ENCODE results near the gene ZNF318.
"Not testable (repeated sequence)": the region's sequence is repeated elsewhere in the genome, so short reads cannot be mapped to it uniquely, and the experiment has no call there.

ZNF318 gene

DNA sequence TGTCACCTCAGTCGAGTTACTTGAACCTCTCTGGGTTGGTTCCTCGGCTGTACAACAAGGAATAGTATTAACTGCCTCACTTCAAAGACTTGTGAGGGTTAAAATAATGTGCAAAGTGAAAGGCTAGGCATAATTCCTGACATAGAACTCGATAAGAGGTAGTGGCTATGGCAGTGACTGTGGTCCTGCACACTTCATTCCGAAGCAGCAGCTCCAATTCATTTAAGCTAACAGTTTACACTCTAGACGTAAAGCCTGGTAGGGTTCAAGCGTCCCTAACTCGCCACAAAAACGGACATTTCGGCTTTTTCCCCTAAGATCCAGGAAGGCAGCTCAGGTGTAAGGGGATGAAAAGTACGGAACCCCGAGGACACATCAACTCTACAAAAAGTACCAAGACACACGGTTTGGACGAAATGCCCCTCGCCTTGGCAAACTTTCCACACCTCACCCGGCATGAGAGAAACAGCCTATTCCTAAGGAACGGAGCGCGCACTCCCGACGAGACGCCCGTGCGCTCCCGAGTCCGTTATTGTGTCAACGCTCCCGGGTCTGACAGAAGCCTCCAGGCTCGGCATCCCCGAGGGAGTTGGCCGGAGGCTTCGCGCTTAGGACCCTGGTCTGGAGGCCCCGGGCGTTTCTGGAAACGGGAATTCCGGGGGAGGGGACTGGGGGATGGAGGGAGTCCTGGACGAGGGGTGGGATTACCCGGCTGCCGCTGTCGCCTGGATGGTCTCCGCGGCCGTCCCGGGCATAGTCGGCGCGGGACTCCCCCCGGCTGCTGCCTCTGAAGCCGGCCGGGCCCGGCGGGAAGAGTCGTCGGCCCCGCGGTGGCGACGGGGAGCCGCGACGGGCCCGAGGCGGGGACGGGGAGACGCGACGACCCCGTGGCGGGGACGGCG is 937 bp downstream of the ZNF318 start:
- H3K4me1 ChIP-seq (ENCODE audit: control insufficient read depth, insufficient read depth, low read length), result peaks cover 7% of the 10 kb centered on the region
- WGBS, 2 experiments, result 2 to 3% methylated on average over 71 of the region's 71 CpGs
- H3K36me3 ChIP-seq (ENCODE audit: control insufficient read depth, insufficient read depth, low read length), result peaks cover 12% of the 10 kb centered on the region
- H3K9me3 ChIP-seq (ENCODE audit: control insufficient read depth, low read length), result no peaks in the 10 kb centered on the region
- peak overlapping the region; percentile 77 for H3K27ac ChIP-seq (ENCODE audit: insufficient read depth, low read depth, low read length, poor library complexity, severe bottlenecking)
- H3K27me3 ChIP-seq (ENCODE audit: control insufficient read depth, insufficient read depth, low read length, poor library complexity, severe bottlenecking), result no peaks in the 10 kb centered on the region
- H3K4me3 ChIP-seq (ENCODE audit: insufficient read depth, low read depth, low read length), result peak overlapping the region; percentile 79

DNA sequence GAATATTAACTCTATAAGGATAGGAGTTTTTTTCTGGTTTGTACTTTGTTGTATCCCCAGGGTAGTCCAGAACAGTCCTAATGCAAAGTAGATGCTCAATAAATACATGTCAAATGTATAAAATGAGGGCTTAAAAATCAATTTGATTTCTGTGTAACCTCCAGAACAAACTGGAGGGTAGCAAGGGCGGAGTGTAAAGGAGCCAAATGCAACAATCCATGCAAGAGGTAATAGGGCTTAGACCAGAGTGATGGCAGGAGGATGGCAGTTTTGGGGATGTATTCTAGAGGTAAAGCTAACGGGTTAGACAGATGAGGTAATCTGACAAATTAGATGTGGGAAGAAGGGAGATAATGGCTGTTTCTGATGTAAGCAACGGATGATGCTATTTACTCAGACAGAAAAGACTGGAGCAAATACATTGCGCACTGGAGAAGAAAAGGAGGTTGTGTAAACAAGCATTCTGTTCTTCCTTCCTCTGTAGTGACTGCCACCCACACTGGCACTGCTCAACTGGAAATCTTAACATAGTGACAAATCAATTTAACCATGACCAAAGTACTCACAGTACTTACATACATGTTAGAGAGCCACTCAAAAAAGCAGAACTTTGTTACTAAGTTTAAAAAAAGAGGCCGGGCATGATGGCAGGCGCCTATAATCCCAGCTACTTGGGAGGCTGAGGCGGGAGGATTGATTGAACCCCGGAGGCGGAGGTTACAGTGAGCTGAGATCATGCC is 2.0 kb downstream of the ZNF318 start:
- H3K27ac ChIP-seq (ENCODE audit: insufficient read depth, low read depth, low read length, poor library complexity, severe bottlenecking), result no peak overlapping the region
- no peaks in the 10 kb centered on the region for H3K9me3 ChIP-seq (ENCODE audit: control insufficient read depth, low read length)
- H3K27me3 ChIP-seq (ENCODE audit: control insufficient read depth, insufficient read depth, low read length, poor library complexity, severe bottlenecking), result no peaks in the 10 kb centered on the region
- WGBS, 2 experiments, result 93 to 94% methylated on average over 9 of the region's 9 CpGs
- peaks cover 16% of the 10 kb centered on the region for H3K36me3 ChIP-seq (ENCODE audit: control insufficient read depth, insufficient read depth, low read length)
- H3K4me1 ChIP-seq (ENCODE audit: control insufficient read depth, insufficient read depth, low read length), result peaks cover 7% of the 10 kb centered on the region
- H3K4me3 ChIP-seq (ENCODE audit: insufficient read depth, low read depth, low read length), result no peak overlapping the region

DNA sequence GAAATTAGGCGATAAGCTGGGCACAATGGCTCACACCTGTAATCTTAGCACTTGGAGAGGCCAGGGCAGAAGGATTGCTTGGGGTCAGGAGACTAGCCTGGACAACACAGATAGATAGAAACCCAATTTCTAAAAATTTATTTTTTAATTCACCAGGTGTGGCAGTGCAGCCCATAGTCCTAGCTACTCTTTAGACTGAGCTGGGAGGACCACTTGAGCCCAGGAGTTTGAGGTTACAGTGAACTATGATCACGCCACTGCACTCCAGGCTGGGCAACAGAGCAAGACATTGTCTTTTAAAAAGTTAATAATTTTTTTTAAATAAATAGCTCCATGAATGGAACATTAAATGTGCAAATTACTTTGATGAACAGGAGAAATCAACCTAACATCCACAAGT is 8.2 kb downstream of the ZNF318 start:
- WGBS, 2 experiments, result 82 to 100% methylated on average over 2 of the region's 2 CpGs
- no peaks in the 10 kb centered on the region for H3K4me1 ChIP-seq (ENCODE audit: control insufficient read depth, insufficient read depth, low read length)
- peaks cover 34% of the 10 kb centered on the region for H3K36me3 ChIP-seq (ENCODE audit: control insufficient read depth, insufficient read depth, low read length)
- no peaks in the 10 kb centered on the region for H3K9me3 ChIP-seq (ENCODE audit: control insufficient read depth, low read length)
- H3K27me3 ChIP-seq (ENCODE audit: control insufficient read depth, insufficient read depth, low read length, poor library complexity, severe bottlenecking), result no peaks in the 10 kb centered on the region
- H3K4me3 ChIP-seq (ENCODE audit: insufficient read depth, low read depth, low read length), result no peak overlapping the region
- H3K27ac ChIP-seq (ENCODE audit: insufficient read depth, low read depth, low read length, poor library complexity, severe bottlenecking), result no peak overlapping the region

DNA sequence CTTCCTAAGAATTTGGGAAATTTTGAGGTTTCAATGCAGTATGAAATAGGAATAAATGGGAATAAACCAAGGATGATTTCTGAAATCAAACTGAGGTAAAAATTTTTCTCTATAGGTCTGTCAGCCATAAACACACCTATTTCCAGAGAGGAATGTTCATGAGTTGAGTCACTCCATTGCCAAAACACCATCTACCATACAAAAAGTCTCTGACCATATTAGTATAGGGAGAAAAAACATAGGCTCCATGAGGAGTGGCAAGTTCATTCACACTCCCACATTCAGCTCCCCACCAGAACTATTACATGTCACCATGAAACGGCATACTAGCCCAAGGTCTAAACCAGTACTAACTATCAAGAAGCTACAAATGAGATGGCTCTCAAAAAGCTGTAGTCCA is 9.6 kb downstream of the ZNF318 start:
- peaks cover 37% of the 10 kb centered on the region for H3K36me3 ChIP-seq (ENCODE audit: control insufficient read depth, insufficient read depth, low read length)
- no peak overlapping the region for H3K27ac ChIP-seq (ENCODE audit: insufficient read depth, low read depth, low read length, poor library complexity, severe bottlenecking)
- WGBS, 2 experiments, result 86 to 100% methylated on average over 1 of the region's 1 CpG
- H3K4me3 ChIP-seq (ENCODE audit: insufficient read depth, low read depth, low read length), result no peak overlapping the region
- no peaks in the 10 kb centered on the region for H3K27me3 ChIP-seq (ENCODE audit: control insufficient read depth, insufficient read depth, low read length, poor library complexity, severe bottlenecking)
- no peaks in the 10 kb centered on the region for H3K9me3 ChIP-seq (ENCODE audit: control insufficient read depth, low read length)
- H3K4me1 ChIP-seq (ENCODE audit: control insufficient read depth, insufficient read depth, low read length), result no peaks in the 10 kb centered on the region

DNA sequence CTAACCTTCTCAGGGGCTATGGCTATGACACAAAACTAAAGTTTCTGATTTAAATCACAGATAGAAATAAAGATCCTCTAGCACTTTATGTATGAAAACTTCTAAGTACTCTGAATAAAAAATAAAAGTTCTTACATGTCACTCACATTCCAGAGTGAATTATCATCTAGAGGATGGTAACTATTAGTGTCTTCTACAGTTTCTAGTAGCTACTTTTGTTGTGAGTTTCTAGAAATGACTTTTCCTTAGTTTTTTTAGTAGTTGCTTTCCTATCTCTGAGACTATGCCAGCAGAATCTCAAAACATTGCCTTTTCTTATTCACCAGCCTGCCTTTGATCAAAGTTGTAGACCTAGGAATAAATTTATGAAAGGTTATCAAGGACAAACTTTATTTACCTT is 10.1 kb downstream of the ZNF318 start:
- no peaks in the 10 kb centered on the region for H3K27me3 ChIP-seq (ENCODE audit: control insufficient read depth, insufficient read depth, low read length, poor library complexity, severe bottlenecking)
- no peak overlapping the region for H3K4me3 ChIP-seq (ENCODE audit: insufficient read depth, low read depth, low read length)
- H3K36me3 ChIP-seq (ENCODE audit: control insufficient read depth, insufficient read depth, low read length), result peaks cover 37% of the 10 kb centered on the region
- H3K4me1 ChIP-seq (ENCODE audit: control insufficient read depth, insufficient read depth, low read length), result no peaks in the 10 kb centered on the region
- no peak overlapping the region for H3K27ac ChIP-seq (ENCODE audit: insufficient read depth, low read depth, low read length, poor library complexity, severe bottlenecking)
- H3K9me3 ChIP-seq (ENCODE audit: control insufficient read depth, low read length), result no peaks in the 10 kb centered on the region

DNA sequence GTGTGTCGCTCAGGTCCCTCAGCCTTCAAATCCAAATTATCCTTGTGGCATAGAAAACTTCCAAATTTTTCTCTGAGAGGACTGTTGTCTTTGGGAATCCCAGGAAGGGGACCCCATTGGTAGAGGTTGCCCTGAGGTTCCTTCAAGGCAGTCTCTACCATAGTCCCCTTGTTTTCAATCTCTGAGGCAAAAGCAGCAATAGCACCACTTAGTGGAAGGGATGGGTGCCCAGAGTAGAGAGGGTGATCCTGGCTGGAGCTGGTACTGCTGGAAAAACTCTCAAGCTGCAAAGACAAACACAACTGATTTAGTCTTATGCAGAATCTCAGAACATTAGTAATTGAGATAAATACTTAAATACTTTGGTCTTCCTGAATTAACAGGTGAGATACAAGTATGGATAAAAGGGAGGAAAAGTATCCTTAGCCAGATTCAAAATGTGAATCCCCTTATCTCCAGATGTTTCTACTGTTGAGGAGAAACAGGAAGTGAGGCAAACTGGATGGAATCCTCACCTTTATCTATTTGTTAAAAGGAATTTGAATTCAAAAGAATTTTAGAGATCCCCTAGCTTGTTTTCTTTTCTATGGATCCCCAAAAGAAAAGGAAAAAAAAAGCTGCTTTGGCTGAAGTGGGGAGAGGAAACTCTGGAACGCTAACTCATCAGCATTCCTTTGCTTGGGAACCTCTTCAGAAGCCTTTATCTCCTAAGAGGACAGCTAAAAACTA is 13.4 kb downstream of the ZNF318 start:
- no peak overlapping the region for H3K27ac ChIP-seq (ENCODE audit: insufficient read depth, low read depth, low read length, poor library complexity, severe bottlenecking)
- 84 to 88% methylated on average over 2 of the region's 2 CpGs for WGBS, 2 experiments
- no peaks in the 10 kb centered on the region for H3K9me3 ChIP-seq (ENCODE audit: control insufficient read depth, low read length)
- no peak overlapping the region for H3K4me3 ChIP-seq (ENCODE audit: insufficient read depth, low read depth, low read length)
- no peaks in the 10 kb centered on the region for H3K27me3 ChIP-seq (ENCODE audit: control insufficient read depth, insufficient read depth, low read length, poor library complexity, severe bottlenecking)
- H3K4me1 ChIP-seq (ENCODE audit: control insufficient read depth, insufficient read depth, low read length), result no peaks in the 10 kb centered on the region
- peaks cover 30% of the 10 kb centered on the region for H3K36me3 ChIP-seq (ENCODE audit: control insufficient read depth, insufficient read depth, low read length)

DNA sequence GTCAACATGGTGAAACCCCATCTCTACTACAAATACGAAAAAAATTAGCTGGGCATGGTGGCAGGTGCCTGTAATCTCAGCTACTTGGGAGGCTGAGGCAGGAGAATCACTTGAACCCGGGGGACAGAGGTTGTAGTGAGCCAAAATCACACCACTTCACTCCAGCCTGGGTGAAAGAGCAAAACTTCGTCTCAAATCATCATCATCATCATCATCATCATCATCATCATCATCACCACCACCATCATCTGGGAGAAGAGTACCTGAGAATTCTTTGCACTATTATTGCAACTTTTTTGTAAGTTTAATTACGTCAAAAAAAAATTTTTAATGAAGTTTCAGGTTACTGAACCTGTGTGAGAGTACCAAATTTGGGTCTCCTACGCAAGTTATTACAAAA is 17.5 kb downstream of the ZNF318 start:
- H3K27me3 ChIP-seq (ENCODE audit: control insufficient read depth, insufficient read depth, low read length, poor library complexity, severe bottlenecking); H3K4me1 ChIP-seq (ENCODE audit: control insufficient read depth, insufficient read depth, low read length); H3K9me3 ChIP-seq (ENCODE audit: control insufficient read depth, low read length); H3K27ac ChIP-seq (ENCODE audit: insufficient read depth, low read depth, low read length, poor library complexity, severe bottlenecking); H3K4me3 ChIP-seq (ENCODE audit: insufficient read depth, low read depth, low read length): not testable (repeated sequence)
- 91 to 95% methylated on average over 5 of the region's 5 CpGs for WGBS, 2 experiments
- H3K36me3 ChIP-seq (ENCODE audit: control insufficient read depth, insufficient read depth, low read length), result peaks cover 37% of the 10 kb centered on the region

DNA sequence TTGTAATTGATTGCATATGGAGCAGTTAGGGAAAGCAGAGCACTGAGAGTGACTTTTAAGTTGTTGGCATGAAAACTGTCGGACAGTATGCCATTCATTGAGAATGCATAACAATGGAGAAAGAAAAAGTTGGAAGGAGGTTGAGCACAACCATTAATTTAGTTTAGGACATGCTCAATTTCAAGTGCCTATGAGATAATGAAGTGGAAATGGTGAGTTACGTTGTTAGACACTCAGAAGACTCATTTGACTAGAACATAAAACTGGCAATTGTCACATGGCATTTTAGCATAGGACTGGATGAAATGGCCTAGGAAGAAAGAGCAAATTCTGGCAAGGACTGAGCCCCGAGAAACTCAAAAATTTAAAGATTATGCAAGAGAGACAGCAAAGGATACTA is 22.0 kb downstream of the ZNF318 start:
- no peaks in the 10 kb centered on the region for H3K4me1 ChIP-seq (ENCODE audit: control insufficient read depth, insufficient read depth, low read length)
- H3K27ac ChIP-seq (ENCODE audit: insufficient read depth, low read depth, low read length, poor library complexity, severe bottlenecking), result no peak overlapping the region
- H3K9me3 ChIP-seq (ENCODE audit: control insufficient read depth, low read length), result no peaks in the 10 kb centered on the region
- peaks cover 21% of the 10 kb centered on the region for H3K36me3 ChIP-seq (ENCODE audit: control insufficient read depth, insufficient read depth, low read length)
- H3K4me3 ChIP-seq (ENCODE audit: insufficient read depth, low read depth, low read length), result no peak overlapping the region
- H3K27me3 ChIP-seq (ENCODE audit: control insufficient read depth, insufficient read depth, low read length, poor library complexity, severe bottlenecking), result no peaks in the 10 kb centered on the region
- 90 to 94% methylated on average over 3 of the region's 3 CpGs for WGBS, 2 experiments

DNA sequence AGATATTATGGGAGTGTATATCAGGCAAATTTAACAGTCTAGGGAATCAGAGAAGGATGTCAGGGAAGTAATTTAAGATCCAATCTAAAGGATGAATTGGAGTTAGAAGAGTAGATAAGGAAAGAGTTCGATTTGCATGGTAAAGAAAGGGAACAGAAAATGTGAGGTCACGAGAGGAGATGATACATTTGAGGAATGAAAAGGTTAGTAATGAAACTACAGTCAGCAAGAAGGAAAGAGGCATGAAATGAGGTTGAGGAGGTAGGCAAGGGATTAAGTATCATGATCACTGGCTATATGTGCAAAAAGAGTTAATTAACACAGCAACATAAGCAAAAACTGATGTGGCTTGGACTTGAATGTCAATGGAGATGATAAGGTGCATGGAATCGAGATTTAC is 22.4 kb downstream of the ZNF318 start:
- Histone ChIP-seq H3K4me1 (ENCODE audit: control insufficient read depth, insufficient read depth, low read length) (no peaks in the 10 kb centered on the region), H3K36me3 (ENCODE audit: control insufficient read depth, insufficient read depth, low read length) (peaks cover 23% of the 10 kb centered on the region), H3K4me3 (ENCODE audit: insufficient read depth, low read depth, low read length) (no peak overlapping the region), H3K27me3 (ENCODE audit: control insufficient read depth, insufficient read depth, low read length, poor library complexity, severe bottlenecking) (no peaks in the 10 kb centered on the region), H3K27ac (ENCODE audit: insufficient read depth, low read depth, low read length, poor library complexity, severe bottlenecking) (no peak overlapping the region), H3K9me3 (ENCODE audit: control insufficient read depth, low read length) (no peaks in the 10 kb centered on the region)
- WGBS, 2 experiments, result 92% methylated on average over 3 of the region's 3 CpGs

DNA sequence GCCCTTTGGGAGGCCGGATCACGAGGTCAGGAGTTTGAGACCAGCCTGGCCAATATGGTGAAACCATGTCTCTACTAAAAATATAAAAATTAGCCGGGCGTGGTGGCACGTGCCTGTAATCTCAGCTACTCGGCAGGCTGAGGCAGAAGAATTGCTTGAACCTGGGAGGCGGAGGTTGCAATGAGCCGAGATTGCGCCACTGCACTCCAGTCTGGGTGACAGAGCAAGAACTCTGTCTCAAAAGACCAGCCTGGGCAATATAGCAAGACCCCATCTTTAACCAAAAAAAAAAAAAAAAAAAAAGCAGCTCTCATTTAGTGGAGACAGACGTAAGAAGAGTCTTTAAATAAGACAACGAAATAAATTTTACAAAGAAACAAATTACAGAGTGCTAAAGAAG is 23.2 kb downstream of the ZNF318 start:
- not testable (repeated sequence) for H3K27ac ChIP-seq (ENCODE audit: insufficient read depth, low read depth, low read length, poor library complexity, severe bottlenecking); H3K4me1 ChIP-seq (ENCODE audit: control insufficient read depth, insufficient read depth, low read length); H3K4me3 ChIP-seq (ENCODE audit: insufficient read depth, low read depth, low read length); H3K27me3 ChIP-seq (ENCODE audit: control insufficient read depth, insufficient read depth, low read length, poor library complexity, severe bottlenecking); H3K9me3 ChIP-seq (ENCODE audit: control insufficient read depth, low read length)
- H3K36me3 ChIP-seq (ENCODE audit: control insufficient read depth, insufficient read depth, low read length), result peaks cover 23% of the 10 kb centered on the region
- 95% methylated on average over 9 to 11 of the region's 11 CpGs for WGBS, 2 experiments

Data from ectodermal cell (in vitro differentiated cells).